Measurements from ENCODE around the gene MPV17. TPM values are rescaled to one million over a fixed set of nuclear protein-coding genes. Genes with fewer than 3 reads are reported as not detected.

MPV17 gene
- total and polyA plus RNA-seq, 9 of the 15 experiments (the other 6 are each of a cell fraction or from before 2014, with no cell fraction given): 54.7 to 140 (median 70.2) TPM

- no peak for TF ChIP-seq CLOCK (CRISPR knock-in tag; IDR thresholded peaks at IDR 0.05; ENCODE audit: borderline replicate concordance)
- no peak for TF ChIP-seq KLF1 (tag; IDR thresholded peaks at IDR 0.05)
- 0 out of 4 replicates have a peak, but pooled peaks of 1 of the 2 experiments have one; percentile 35 for TF ChIP-seq SIN3A (IDR thresholded peaks at IDR 0.05; ENCODE audit: borderline replicate concordance in 2 of 2, control insufficient read depth in 1 of 2, low read depth in 2 of 2, low read length in 2 of 2)
- TF ChIP-seq CHAMP1 (IDR thresholded peaks at IDR 0.05): no peak
- TF ChIP-seq RBM22 (IDR thresholded peaks at IDR 0.05; ENCODE audit: low read depth, low read length, poor library complexity, severe bottlenecking): no peak
- TF ChIP-seq TCF7L2 (IDR thresholded peaks at IDR 0.05; ENCODE audit: low read depth, low read length): no peak
- TF ChIP-seq ZNF699 (CRISPR knock-in tag; IDR thresholded peaks at IDR 0.05; ENCODE audit: insufficient replicate concordance): no peak
- TF ChIP-seq ARID3B (CRISPR knock-in tag; IDR thresholded peaks at IDR 0.05; ENCODE audit: borderline replicate concordance): no peak
- no peak for TF ChIP-seq MAZ (CRISPR knock-in tag; conservative IDR thresholded peaks at IDR 0.05 in 1 of 2, IDR thresholded peaks at IDR 0.05 in 1 of 2)
- peak; percentile 100 for TF ChIP-seq JUN (IDR thresholded peaks at IDR 0.05; ENCODE audit: borderline replicate concordance, low read depth, low read length)
- TF ChIP-seq JUN (CRISPR knock-in tag; IDR thresholded peaks at IDR 0.05; ENCODE audit: borderline replicate concordance): no peak
- no peak; the same call in none of the 2 replicates for TF ChIP-seq HDGF (IDR thresholded peaks at IDR 0.05)
- TF ChIP-seq U2AF2 (optimal IDR thresholded peaks at IDR 0.05; ENCODE audit: low read depth, low read length): no peak
- no peak for TF ChIP-seq SRF (CRISPR knock-in tag; IDR thresholded peaks at IDR 0.05)
- TF ChIP-seq ZNF696 (CRISPR knock-in tag; conservative IDR thresholded peaks at IDR 0.05): no peak
- no peak for TF ChIP-seq NONO (IDR thresholded peaks at IDR 0.05; ENCODE audit: low read depth in 2 of 2, low read length in 1 of 2)
- TF ChIP-seq TEAD2 (tag; IDR thresholded peaks at IDR 0.05): no peak
- no peak for TF ChIP-seq NUFIP1 (IDR thresholded peaks at IDR 0.05; ENCODE audit: partially characterized antibody)
- no peak for TF ChIP-seq ZNF175 (CRISPR knock-in tag; IDR thresholded peaks at IDR 0.05; ENCODE audit: low read depth)
- no peak for TF ChIP-seq ZNF263 (CRISPR knock-in tag; IDR thresholded peaks at IDR 0.05; ENCODE audit: borderline replicate concordance)
- no peak for TF ChIP-seq ZNF121 (CRISPR knock-in tag; conservative IDR thresholded peaks at IDR 0.05)
- no peak for TF ChIP-seq KLF6 (CRISPR knock-in tag; IDR thresholded peaks at IDR 0.05; ENCODE audit: borderline replicate concordance)
Measured at GRCh38 chr2:27320958-27321543, 1.8 kb downstream of the MPV17 start (continued).

Measured in K562 (cell line).